RCC 7860 (cell line): ENCODE results near the gene TUBB1.

Experiments used
- DNase-seq: peaks from one replicate; pipeline ENCODE4 v3.0.0-alpha.2; 2015; ENCODE audit warnings: low spot score
- FAIRE-seq: peaks from 2 replicates; lab custom pipeline; 2012; peaks lifted over from hg19 to GRCh38; lab: Jason Lieb, UNC

TUBB1 gene

GRCh38 chr20:59016795-59017492 is 2.3 kb upstream of the TUBB1 start:
- FAIRE-seq, result no peak
- no peak for DNase-seq

GRCh38 chr20:59017493-59018231 is 1.6 kb upstream of the TUBB1 start:
- DNase-seq (no peak), FAIRE-seq (no peak)

- DNase-seq (no peak), FAIRE-seq (no peak)
Measured at GRCh38 chr20:59018817-59019216, 412 bp upstream of the TUBB1 start.

- DNase-seq (no peak), FAIRE-seq (no peak)
Measured at GRCh38 chr20:59020938-59021551, 1.8 kb downstream of the TUBB1 start.

- DNase-seq (no peak), FAIRE-seq (no peak)
Measured at GRCh38 chr20:59022754-59023153, 3.5 kb downstream of the TUBB1 start.

GRCh38 chr20:59023616-59024015 is 4.4 kb downstream of the TUBB1 start:
- FAIRE-seq, result no peak
- no peak for DNase-seq

- FAIRE-seq (no peak), DNase-seq (no peak)
Measured at GRCh38 chr20:59024111-59024530, 4.9 kb downstream of the TUBB1 start.

GRCh38 chr20:59025086-59025485 is 5.9 kb downstream of the TUBB1 start:
- FAIRE-seq, result no peak

GRCh38 chr20:59025511-59025910 is 6.3 kb downstream of the TUBB1 start:
- FAIRE-seq (no peak), DNase-seq (no peak)

More at GRCh38 chr20:59025086-59025485, 5.9 kb downstream of the TUBB1 start:
- DNase-seq, result no peak

GRCh38 chr20:59026904-59027740 is 7.9 kb downstream of the TUBB1 start:
- no peak for DNase-seq
- no peak for FAIRE-seq

GRCh38 chr20:59027741-59028320 is 8.6 kb downstream of the TUBB1 start:
- FAIRE-seq (peak; percentile 73), DNase-seq (no peak)

GRCh38 chr20:59028812-59029211 is 9.6 kb downstream of the TUBB1 start:
- FAIRE-seq (no peak), DNase-seq (no peak)

GRCh38 chr20:59030911-59031563 is 11.8 kb downstream of the TUBB1 start:
- no peak for FAIRE-seq
- no peak for DNase-seq

- FAIRE-seq (no peak), DNase-seq (no peak)
Measured at GRCh38 chr20:59031564-59032022, 12.4 kb downstream of the TUBB1 start.

- no peak for FAIRE-seq
- peak; percentile 93 for DNase-seq
Measured at GRCh38 chr20:59032023-59032712, 12.9 kb downstream of the TUBB1 start, which contains the start of gene ATP5F1E. Gene ATP5F1E (minus strand): TSS chr20:59032335. CDS start chr20:59032251, 84 bp downstream.

GRCh38 chr20:59032713-59033059 is 13.5 kb downstream of the TUBB1 start:
- FAIRE-seq, result no peak
- peak; percentile 52 for DNase-seq

- DNase-seq (no peak), FAIRE-seq (peak; percentile 11)
Measured at GRCh38 chr20:59033093-59033492, 13.9 kb downstream of the TUBB1 start.

GRCh38 chr20:59033616-59034165 is 14.5 kb downstream of the TUBB1 start:
- no peak for DNase-seq
- no peak for FAIRE-seq

GRCh38 chr20:59035381-59035780 is 16.2 kb downstream of the TUBB1 start:
- no peak for FAIRE-seq

More at GRCh38 chr20:59035381-59035780, 16.2 kb downstream of the TUBB1 start:
- DNase-seq, result no peak
